NCI-H524 (cell line): ENCODE results near the gene MLH3.
A peak's percentile ranks its signal among the peaks of the same experiment; 100 is the strongest.

Source experiments
- DNase-seq, 2 experiments: peaks; one replicate each; lab custom pipeline; 2025; lab: John Stamatoyannopoulos, UW

MLH3 gene

DNA sequence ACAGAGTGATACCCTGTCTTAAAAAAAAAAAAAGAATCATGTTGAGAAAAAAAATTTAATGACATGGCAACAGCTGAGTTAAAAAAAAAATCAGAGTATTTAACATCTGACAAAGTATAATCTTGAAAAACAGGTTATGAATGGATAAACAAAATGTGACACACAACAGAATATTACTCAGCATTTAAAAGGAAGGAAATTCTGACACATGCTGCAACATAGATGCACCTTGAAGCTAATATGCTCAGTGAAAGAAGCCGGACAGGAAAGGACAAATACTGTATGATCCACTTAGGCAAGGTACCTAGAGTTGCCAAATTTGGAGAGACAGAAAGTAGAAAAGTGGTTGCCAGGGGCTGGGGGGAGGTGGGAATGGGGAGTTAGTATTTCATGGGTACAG lies 67.9 kb downstream of the MLH3 start:
- DNase-seq, result no peak

DNA sequence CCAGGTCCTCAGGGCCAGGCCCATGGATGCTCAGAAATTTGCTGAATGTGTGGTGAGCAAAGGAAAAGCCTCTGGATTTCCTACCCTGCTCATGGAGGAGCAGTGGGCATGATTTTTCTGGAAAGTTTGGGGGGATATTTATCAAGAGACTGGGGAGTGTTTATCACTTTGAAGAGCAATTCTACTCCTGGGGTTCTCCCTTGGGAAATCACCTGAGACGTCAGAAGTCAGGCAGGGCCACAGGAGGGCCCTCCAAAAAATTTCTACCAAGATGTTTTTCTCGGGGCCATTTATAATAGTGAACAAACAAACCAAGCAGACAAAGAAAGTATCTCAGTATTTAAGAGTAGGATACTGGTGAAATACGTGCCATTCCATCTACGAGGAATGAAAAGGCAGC lies 68.6 kb downstream of the MLH3 start:
- no peak for DNase-seq

DNA sequence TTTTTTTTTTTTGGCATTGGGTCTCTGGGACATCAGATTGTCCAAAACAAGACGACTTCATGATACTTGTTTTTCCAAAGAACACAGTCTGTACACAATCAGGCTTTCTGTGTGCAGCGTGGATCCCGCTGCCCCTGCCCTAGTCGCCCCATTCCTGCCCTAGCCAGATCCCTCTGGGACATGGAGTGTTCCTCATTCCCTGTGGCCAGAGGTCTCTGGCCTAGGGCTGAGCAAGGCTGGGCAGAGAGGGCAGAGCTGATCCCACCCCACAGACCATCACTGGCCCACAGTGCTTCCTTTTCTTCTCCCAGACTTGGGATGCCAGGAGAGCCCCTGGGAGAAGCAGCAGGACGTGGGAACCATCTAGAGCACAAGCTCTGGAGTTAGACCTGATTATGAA lies 69.4 kb downstream of the MLH3 start:
- no peak for DNase-seq

DNA sequence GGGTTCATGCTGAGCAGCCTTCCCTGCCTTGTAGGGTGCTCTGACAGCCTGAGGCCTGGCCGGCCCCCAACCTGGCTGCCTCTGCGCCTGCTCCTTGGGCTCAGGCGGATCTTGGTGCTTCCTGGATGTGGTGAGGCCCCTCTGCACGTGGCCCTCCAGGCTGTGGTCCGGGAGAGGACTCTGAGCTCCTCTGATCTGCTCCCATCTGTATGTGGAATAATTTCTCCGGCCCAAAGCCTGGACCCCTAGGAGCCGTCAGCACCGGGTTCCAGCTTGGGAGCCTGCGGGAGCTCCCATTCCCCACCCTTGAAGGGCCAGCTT lies 69.8 kb downstream of the MLH3 start:
- no peak for DNase-seq

DNA sequence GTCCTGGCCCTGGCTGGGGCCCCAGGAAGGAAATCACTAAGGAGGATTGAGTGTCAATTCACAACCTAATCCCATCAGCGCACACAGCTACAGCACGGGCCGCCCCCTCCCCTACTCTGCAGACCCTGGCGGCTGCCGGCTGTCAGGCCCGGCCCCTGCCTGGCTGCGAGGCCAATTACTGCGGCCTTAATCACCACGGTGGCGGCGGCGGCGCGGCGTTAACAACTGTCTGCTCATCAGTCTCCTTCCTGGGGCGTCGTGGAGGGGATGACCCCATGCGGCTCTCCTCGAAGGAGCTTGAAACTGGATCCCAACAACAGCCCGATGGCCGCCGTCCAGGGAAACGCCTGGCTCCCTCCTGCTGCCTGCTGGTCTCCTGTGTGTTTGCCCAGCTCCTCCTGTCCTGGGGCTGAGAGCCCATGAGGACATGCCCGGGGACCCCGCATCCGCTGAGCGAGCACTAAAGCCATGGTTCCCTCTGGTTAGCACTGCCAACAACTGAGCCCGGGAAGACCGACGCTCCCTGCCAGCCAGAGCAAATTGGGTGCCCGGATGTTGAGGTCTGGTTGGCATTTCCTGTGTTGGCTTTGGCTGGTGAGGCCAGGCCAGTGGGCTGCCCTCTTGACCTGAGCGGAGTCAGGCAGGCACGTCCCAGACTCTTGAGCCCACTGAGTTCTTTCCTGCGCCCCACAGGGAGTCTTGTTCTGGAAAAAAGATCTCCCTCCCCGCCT lies 70.4 kb downstream of the MLH3 start:
- peak; percentile 87 to 91 for DNase-seq

DNA sequence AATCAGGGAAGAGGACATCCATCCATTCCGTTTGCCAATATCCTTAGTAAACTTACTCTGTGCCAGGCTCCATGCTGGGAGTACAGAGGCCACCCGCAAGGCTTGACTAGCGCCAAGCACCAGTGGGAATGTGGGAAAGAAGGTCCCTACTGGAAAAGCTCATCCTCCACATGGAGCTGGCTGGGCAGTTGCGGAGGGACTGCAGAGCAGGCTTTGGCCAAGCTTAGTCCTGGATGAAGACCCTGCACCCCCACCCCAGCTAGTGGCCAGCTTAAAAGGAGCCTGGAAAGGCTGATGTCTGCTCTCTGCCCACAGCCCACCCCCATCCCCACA lies 70.9 kb downstream of the MLH3 start:
- peak; percentile 73 to 77 for DNase-seq

DNA sequence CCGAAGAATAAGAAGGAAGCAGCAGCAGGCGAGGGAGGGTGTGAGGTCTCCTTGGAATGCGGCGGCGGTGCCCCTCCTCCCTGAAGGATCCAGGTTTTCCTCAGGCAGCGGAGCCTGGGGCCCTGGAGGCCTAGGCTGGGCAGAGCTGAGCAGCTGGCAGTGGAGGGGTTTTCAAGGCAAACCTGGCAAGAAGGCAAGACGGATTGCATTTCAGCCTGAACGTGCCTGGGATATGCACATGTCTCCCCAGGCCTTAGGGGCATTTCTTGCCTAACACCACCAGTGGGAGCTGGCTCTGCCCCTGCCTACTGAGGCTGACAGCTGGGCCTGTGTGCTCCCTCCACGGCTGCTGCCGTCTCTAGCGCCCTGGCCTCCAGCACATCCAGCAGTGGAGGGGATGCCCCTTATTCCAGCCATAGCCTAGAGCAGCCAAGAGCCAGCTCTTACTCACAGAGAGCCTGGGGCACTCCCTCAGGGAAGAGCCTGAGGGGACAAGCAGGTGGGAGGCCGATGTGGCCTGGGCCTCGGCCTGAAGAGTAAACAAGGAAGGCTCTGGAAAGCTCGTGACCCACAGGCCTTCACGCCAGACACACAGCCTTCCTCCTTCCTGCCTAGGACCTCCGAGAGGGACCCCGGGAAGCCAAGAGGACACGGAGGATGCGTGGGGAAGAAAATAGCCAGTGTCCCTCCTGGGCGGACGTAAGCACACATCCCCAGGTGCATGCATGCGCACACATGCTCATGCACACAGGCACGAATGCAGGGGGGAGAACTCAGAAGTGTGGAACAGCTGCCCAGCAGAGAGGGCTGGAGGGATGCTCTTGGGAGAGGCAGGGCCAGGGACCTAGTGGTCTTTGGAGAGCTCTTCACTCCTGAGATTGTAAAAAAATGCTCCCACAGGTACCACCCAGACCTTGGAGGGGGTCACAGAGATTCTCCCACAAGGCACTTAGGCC lies 71.5 kb downstream of the MLH3 start:
- peak; percentile 98 to 100 for DNase-seq

DNA sequence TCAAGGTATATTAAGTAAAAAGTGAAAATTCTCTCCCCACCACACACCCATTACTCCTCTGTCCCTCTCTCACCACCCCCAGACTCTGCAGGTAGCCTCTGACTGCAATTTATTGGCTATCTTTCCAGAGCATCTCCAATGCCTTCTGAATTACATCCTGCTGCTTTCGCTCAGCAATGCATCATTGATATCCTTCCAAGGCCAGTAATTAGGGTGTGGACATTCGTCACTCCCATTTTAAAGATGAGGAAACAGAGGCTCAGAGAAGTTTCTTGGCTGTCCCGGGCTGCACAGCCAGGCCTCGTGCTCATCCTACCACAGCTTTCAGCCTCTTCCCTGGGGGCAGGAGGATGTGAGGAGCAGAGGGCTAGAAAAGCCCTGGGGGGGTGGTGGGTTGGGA lies 72.2 kb downstream of the MLH3 start:
- no peak for DNase-seq

DNA sequence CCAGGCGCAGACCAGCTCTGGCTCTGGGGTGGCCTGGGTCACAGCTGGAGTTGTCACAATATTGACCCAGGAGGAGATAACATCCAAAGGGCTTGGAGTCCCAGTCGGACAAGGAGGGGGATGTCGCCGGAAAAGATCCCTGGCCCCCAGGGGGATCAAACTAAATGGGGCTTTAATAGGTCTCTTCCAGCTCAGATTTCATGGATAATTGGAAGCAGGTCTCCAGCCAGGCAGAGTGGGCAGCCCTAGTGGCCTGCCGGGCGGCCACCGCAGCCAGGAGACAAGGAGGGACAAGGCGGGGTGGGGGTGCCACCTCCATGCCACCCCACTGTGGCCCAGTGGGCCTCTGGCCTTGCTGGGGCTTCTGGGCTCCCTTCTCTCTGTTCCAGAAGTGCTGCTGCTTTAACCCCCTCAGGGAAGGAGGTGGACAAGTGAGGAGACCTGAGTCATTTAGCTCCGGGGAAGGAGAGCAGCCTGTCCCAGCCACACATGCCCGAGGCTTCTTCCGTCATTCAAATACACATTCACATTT lies 72.8 kb downstream of the MLH3 start:
- peak; percentile 22 to 36 for DNase-seq

DNA sequence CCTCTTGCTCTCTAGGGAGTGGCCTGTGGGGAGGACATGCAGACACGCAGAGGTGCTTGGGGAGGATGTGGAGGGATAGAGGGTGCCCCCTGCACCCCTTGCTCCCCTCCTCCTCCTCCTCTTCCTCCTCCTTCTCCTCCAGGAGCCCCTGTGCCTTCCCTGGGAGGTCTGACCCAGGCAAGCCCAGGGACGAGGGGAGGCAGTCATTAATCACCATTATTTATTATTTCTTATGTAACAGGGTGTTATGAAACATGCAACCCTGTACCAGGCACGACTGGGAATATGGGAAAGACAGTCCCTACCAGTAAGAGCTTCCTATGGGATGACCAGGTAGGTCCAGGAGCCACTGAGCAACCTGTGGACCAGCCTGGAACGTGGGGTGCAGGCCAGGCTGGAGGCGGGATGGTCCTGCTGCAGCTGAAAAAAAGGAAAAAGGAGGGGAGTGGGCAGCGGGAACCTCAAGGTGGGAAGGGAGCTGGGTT lies 73.3 kb downstream of the MLH3 start:
- DNase-seq, result no peak

DNA sequence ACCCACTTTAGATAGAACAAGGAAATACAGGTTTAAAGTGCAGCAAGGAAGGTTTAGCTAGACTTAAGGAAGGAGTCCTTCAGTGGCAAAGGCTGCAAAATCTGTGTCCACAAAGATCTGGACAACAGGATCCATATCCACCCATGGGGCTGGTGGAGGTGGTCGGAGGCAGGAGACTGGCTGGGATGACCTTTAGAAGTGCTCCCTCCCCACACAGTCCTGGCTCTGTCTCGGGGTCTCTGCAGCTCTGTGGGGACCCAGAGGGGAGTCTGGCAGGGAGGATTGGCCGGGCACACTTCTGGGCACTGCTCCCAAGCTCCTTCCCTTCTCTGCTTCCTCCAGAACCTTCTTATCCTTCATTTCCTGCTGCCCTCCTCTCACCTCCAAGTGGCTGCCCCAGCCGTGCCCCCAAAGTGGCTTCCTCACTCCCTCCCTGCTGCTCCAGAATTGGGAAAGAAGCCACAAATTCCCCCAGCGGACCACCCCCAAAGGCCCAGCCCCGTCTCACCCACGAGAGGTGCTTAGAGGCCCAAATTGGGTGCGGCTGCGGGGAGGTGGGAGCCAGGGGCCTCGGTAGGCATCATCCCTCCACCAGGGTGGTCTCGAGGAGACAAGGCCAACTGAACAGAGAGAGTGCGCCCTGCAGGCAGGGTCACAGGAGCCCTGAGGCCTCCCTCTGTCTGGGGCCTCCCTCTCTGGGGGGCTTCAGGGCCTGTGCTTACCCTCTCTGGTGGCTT lies 73.9 kb downstream of the MLH3 start:
- DNase-seq, result no peak

DNA sequence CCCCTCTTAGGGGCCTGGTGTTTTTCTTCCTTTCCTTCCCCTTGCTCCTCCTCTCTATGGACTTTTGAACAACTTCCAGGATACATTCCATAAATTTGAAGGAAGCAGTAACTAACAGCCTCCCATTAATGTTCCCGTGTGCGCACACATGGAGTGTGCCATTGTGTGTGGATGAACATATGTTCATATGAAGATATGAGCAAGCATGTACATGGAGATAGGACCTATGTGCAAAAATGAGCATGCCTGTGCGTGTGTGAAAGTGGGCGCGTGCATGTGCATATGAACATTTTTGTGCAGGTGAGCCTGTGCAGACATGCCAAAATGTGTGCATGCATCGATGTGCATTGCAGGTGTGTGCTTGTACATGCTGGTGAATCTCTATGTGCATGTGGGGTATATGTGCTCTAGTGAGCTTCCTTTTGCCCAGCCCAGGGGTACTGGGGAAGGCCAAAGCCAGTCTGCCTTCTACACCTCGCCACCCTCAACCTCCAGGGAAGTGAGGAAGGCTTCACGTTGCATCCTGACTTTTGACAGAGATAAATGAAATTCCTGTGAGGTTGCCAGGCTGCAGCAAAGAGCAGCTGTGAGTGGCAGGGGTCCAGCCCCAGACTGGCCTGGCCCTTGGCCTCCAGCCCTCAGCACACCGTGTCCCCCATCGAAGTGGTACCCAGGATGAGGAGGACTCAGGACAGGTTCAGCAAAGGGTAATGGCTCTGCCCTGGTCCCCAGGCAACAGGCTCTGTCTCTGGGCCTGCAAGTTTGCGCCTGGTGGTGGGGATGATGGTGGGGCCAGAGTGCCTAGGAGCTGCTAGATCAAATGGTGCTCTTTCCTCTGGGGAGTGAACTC lies 74.8 kb downstream of the MLH3 start:
- DNase-seq, result no peak

DNA sequence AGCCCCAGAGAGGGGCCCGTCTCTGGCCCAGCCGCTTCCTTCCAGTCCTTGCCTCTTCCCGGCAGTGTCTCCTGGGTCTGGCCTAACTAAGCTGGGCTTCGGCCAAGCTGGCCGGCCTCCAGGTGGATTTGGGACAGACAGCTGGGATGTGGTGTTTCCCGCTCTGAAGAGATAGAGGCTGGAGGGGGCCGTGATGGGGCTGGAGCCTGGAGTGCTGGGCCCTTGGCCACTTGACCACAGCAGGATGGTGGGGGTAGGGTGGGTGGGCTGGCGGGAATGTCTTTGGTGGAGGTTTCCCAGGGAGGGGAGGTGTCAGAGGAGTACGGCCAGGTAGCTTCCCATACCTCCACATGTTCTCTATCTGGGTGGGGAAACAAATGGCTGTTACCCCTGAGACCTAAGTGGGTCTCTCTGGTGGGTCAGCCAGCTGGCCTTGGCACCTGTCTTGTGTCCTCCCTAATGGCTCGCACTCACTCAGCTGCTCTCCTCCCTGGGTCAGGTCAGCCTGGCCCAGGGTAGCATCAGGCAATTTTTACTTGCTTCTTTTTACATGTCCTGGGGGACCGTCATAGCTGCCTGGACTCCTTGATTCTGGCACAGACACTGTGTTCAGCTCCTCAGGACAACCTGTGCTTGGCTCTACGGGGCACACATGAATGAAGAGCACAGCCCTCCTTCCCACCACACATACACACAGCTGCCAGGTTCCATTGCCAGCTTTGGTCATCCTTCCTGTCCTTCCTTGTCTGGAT lies 76.0 kb downstream of the MLH3 start:
- no peak for DNase-seq

DNA sequence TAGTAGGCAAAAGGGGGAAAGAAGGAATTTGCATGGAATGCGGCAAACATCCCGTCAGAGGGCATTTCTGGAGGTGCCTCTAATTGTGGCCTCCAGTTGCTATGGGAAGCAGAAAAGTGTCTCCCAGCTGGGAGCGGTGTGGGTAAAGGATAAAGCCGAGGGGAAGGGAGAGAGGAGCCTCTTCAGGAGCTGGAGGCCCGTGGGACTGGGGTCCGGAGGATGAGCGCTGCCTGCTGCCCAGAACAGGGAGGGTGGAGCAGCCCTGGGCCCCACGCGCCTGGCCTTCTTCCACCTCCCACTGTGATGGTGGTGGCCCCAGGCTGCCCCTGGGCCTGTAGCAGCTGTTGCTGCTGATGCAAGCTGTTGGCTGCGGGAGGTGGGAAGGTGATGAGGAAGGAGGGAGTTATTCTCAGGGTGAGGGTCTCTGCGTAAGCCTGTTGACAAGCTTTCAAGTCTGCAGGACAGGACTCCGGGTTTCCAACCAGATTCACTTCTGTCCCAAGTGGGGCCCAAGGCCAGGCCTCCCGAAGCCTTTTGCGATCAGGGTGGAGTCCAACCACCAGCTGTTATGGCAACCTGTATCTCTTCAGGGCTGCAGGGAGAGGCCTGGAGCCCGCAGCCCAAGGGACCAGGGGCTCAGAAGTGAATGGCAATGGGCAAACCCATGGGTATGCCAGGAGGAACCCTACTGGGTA lies 76.8 kb downstream of the MLH3 start:
- peak in 1 of 2 experiments; percentile 54 for DNase-seq

DNA sequence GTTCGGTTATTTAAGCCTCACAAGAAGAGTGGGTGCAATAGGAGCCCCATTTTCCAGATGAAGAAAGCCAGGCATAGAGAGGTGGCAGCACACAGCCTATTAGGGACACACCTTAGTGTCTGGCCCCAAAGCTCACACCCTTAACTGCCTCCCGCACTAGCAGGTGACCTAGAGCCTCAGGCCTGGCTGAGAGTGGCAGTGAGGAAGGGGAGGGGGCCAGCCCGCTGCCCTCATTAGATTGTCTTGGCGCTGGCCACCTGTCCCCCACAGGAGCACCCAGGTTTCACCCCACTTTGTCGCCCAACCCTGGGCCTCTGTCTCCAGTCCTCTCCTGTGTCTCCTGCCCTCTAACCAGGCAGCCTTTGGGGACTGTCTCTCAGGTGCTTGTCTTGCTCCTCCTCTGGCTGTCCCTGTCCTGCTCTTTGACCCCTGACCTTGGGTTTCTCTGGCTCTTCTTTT lies 77.3 kb downstream of the MLH3 start:
- DNase-seq, result no peak

DNA sequence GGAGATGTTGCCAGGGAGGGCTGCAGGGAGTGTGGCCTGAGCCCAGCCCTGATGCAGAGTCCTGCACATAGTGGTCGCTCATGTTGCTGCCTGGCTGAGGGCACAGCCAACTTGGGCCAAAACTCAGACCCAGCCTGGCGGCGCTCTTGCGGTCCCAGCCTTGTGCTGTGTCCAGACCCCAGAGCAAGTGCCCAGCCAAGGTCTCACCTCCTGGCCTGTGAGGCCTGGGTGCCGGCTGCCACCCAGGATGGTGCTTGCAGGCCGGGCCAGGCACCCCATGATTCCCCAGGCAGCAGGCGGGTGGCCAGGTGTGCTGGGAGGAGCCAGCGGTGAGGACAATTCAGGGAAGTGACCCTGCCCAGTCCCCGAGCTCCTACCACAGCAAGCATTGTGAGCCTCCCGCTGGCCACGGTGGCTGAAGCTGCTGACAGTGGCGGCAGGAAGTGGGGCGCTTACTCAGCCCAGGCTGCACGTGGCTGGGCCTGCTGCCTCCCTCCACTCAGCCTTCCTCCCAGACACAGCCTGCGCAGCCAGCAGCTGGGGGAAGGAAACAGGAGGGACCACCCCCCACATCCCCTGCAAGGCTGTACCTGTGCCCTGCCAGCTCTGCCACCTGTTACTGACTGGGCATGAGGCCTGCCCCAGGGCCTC lies 78.1 kb downstream of the MLH3 start:
- no peak for DNase-seq

DNA sequence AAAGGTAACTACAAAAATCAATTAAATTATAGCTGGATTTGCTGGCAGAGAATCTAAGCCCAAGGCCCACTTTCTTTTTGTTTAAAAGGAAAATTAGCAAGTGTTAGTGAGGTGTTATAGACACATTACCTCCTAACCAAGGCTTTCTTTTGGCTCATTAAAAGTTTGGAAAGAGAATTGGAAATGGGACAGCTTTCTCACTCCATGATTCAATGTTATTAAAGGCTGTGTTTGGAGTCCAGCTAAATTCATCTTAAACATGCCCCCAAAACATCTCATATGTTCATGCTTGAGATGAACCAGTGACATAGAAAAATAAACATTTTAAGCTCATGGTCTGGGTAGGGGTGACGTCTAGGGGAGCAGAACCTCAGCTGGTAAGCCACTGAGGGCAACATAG lies 82.5 kb downstream of the MLH3 start:
- no peak for DNase-seq

DNA sequence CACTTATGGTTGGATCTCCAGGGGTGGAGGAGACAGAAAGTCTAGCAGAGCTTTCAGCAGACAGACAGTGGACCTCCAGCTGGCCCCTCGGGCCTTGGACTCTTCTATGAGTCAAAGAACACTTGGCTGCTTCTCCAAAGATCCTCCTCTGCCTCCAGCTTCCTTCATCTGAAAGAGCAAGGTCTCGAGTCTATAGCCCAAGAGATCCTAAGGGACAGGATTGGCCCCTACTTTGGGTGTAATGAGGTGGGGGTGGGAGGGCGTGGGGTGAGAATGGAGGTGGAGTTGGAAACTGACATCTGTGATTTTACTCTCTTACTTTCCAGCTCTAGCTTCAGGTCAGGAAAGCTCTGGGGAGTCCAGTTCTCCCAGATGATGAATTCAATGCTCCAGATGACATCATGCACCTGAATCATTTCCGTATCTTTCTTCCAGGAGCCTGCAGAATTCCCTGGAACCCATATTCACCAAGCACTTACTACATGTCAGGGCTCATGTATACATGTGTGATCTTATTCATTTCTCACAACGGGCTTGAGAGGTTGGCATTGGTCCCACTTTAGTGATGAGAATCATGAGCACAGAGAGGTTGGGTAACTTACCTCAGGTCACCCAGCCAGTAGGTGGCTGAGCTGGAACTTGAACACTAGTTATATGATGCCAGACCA lies 85.6 kb downstream of the MLH3 start:
- DNase-seq, result no peak
